Adipocyte (in vitro differentiated cells): ENCODE data around the gene RASGRP4.
"Not testable (repeated sequence)": the region's sequence is repeated elsewhere in the genome, so short reads cannot be mapped to it uniquely, and the experiment has no call there.

Experiments used
- DNase-seq: peaks from one replicate; pipeline ENCODE4 v3.0.0-alpha.2; 2015; ENCODE audit warnings: low read depth
- H3K27me3 ChIP-seq: replicated peaks from 2 replicates; pipeline ENCODE4 v1.7.0; 2013; ENCODE audit warnings: mild to moderate bottlenecking, low read length, moderate library complexity; ENCODE audit not compliant: control insufficient read depth, insufficient read depth
- H3K36me3 ChIP-seq: 2 replicates; pipeline ENCODE4 v1.7.0; 2013; ENCODE audit warnings: low read length, mild to moderate bottlenecking, moderate library complexity; ENCODE audit not compliant: control insufficient read depth, insufficient read depth, severe bottlenecking
- H3K4me1 ChIP-seq: 2 replicates; pipeline ENCODE4 v1.7.0; 2013; ENCODE audit warnings: mild to moderate bottlenecking, low read length, moderate library complexity; ENCODE audit not compliant: control insufficient read depth, insufficient read depth
- H3K4me3 ChIP-seq: 2 replicates; pipeline ENCODE4 v1.7.0; 2013; ENCODE audit warnings: mild to moderate bottlenecking, low read length, moderate library complexity
- H3K9ac ChIP-seq: 2 replicates; pipeline ENCODE4 v1.7.0; 2013; ENCODE audit warnings: mild to moderate bottlenecking, low read length, moderate library complexity
- H3K9me3 ChIP-seq: 2 replicates; pipeline ENCODE4 v1.7.0; 2013; ENCODE audit warnings: mild to moderate bottlenecking, low read length, moderate library complexity; ENCODE audit not compliant: control insufficient read depth

Gene RASGRP4

DNA sequence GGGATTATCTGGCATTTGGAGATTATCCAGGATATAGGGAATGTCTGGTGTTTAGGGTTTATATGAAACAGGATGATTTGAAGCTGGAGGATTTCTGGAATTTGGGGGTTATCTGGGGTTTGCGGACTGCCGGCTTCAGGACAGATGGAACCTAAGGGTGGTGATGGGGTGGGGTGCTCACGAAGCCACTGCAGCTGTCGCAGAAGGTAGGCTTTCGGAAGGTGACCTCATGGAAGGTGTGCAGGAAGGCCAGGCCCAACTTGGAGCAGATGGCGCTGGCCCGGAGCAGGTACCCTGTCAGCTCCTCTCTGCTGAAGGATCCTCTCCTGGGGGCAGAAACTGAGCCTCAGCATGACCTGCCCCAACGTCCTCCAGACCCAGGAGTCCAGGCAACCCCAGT, 13.5 kb downstream of the RASGRP4 start:
- Histone ChIP-seq H3K9me3 (no peaks in the 10 kb centered on the region), H3K4me1 (no peaks in the 10 kb centered on the region), H3K27me3 (peaks cover 18% of the 10 kb centered on the region), H3K4me3 (no peak overlapping the region), H3K36me3 (no peaks in the 10 kb centered on the region), H3K9ac (no peak overlapping the region)
- DNase-seq: no peak

DNA sequence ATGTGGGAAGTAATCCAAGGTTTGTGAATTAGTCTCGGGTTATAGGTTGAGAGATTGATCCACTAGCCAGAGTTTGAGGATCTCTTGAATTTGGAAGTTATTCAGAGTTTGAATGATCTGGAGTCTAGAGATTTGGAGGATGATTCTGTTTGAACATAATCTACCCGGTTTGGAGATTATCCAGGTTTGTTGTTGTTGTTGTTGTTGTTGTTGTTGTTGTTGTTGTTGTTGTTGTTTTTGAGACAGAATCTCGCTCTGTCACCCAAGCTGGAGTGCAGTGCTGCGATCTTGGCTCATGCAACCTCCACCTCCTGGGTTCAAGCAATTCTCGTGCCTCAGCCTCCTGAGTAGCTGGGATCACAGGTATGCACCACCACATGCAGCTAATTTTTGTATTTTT, 14.1 kb downstream of the RASGRP4 start:
- peaks cover 12% of the 10 kb centered on the region for H3K27me3 ChIP-seq
- H3K9ac ChIP-seq, H3K4me3 ChIP-seq, DNase-seq, H3K4me1 ChIP-seq, H3K36me3 ChIP-seq, H3K9me3 ChIP-seq: not testable (repeated sequence)

DNA sequence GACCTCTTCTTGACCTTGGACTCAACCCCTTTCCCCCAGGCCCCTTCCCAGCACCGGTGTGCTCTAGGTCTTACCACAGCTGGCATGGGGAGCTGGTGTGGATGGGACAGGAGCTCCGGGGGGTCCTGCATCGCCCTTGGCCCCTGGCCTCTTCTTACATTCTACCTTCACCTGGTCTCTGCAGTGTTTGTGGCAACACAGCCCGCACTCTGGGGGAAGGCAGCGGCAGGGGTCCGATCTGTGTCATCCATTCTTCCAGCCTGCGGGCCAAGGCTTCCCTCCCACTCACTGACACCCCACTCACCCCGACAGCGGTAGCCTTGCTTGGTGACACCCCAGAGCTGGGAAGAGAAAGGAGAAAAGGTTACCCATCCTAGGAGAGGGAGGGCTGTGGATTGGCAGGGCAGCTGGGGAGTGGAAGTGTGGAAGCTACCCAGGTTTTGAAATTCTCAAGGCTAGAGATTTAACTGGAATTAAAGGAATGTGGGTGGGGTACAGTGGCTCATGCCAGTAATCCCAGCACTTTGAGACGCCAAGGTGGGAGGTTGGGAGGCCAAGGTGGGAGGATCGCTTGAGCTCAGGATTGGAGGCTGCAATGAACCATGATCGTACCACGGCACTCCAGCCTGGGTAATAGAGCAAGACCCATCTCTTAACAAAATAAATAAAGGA, 14.8 kb downstream of the RASGRP4 start:
- DNase-seq: no peak
- Histone ChIP-seq H3K4me1 (no peaks in the 10 kb centered on the region), H3K36me3 (peaks cover 7% of the 10 kb centered on the region), H3K27me3 (peaks cover 7% of the 10 kb centered on the region), H3K9ac (no peak overlapping the region), H3K9me3 (no peaks in the 10 kb centered on the region), H3K4me3 (no peak overlapping the region)

DNA sequence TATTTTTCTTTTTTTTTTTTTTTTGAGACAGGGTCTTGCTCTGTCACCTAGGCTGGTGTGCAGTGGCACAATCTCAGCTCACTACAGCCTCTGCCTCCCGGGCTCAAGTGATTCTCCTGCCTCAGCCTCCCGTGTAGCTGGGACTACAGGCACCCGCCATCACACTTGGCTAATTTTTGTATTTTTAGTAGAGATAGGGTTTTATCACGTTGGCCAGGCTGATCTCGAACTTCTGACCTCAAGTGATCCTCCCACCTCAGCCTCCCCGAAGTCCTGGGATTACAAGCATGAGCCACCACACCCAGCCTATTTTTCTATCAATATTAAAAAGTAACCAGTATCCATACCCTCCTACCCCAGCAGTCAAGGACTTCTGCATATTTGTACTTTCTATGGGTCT, 15.6 kb downstream of the RASGRP4 start:
- H3K27me3 ChIP-seq, H3K9ac ChIP-seq, H3K9me3 ChIP-seq, H3K4me1 ChIP-seq, H3K4me3 ChIP-seq, DNase-seq, H3K36me3 ChIP-seq: not testable (repeated sequence)

DNA sequence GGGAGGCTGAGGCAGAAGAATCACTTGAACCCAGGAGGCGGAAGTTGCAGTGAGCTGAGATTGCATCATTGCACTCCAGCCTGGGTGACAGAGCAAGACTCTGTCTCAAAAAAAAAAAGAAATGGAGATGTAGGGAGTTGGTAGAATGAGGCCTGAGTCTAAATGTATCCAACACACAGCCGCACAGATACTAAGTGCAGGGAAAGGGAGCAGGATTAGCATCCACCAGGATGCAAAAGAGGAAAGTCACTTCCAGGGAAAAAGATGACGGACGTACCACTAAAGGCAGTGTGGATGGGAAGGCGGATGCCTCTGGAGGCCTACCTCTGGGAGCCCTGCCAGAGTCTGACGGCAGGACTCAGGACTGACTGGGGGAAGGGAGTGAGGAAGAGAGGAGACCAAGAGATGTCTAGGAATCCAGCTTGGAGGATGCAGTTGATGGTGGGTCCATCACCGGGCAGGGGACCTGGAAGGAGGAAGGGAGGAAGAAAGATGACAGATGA, 16.3 kb downstream of the RASGRP4 start:
- H3K27me3 ChIP-seq: peaks cover 2% of the 10 kb centered on the region
- H3K36me3 ChIP-seq: peaks cover 7% of the 10 kb centered on the region
- no peak for DNase-seq
- H3K9ac ChIP-seq: no peak overlapping the region
- H3K9me3 ChIP-seq: no peaks in the 10 kb centered on the region
- no peaks in the 10 kb centered on the region for H3K4me1 ChIP-seq
- no peak overlapping the region for H3K4me3 ChIP-seq

DNA sequence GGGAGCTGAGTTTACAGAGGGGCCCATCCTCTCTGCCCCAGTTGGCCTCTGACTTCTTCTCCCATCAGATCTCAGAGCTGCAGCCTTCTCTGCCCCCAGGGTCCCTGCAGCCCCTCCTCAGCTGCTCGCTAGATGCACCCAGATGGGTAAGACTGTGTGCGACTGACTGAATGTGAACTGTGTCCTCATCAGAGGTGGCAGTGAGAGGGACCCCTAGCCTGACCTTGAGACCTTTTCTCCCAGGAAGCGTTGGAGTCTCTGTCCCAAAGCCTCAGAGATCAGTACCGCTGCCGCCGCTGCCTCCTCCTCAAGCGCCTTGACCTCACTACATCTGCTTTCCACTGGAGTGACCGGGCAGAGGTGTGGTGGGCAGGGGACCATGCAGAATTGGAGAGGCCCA, 20.7 kb downstream of the RASGRP4 start:
- Histone ChIP-seq H3K27me3 (peaks cover 7% of the 10 kb centered on the region), H3K4me3 (no peak overlapping the region), H3K4me1 (peaks cover 2% of the 10 kb centered on the region), H3K36me3 (peaks cover 7% of the 10 kb centered on the region), H3K9me3 (no peaks in the 10 kb centered on the region), H3K9ac (no peak overlapping the region)
- DNase-seq: no peak

DNA sequence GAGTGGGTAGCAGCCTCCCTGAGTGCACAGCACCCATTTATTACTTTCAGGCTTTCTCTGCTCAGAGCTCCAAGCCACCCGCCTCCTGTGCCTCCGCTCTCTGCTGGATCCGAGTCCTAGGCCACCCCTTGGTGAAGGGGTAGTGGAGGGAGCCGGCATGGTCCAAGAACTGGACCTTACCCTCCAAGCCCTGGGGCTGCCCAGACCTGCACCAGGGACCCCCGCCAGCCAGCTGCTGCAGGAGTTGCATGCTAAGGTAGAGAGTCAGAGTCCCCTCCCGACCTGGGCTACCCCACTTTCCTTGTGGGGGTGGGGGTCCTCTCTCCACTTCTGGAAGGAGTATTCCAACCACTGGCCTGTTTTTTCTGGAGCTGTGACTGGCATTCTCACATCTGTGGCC, 21.2 kb downstream of the RASGRP4 start:
- Histone ChIP-seq H3K9me3 (no peaks in the 10 kb centered on the region), H3K4me3 (no peak overlapping the region), H3K9ac (no peak overlapping the region), H3K27me3 (peaks cover 9% of the 10 kb centered on the region), H3K36me3 (peaks cover 7% of the 10 kb centered on the region), H3K4me1 (peaks cover 2% of the 10 kb centered on the region)
- no peak for DNase-seq

DNA sequence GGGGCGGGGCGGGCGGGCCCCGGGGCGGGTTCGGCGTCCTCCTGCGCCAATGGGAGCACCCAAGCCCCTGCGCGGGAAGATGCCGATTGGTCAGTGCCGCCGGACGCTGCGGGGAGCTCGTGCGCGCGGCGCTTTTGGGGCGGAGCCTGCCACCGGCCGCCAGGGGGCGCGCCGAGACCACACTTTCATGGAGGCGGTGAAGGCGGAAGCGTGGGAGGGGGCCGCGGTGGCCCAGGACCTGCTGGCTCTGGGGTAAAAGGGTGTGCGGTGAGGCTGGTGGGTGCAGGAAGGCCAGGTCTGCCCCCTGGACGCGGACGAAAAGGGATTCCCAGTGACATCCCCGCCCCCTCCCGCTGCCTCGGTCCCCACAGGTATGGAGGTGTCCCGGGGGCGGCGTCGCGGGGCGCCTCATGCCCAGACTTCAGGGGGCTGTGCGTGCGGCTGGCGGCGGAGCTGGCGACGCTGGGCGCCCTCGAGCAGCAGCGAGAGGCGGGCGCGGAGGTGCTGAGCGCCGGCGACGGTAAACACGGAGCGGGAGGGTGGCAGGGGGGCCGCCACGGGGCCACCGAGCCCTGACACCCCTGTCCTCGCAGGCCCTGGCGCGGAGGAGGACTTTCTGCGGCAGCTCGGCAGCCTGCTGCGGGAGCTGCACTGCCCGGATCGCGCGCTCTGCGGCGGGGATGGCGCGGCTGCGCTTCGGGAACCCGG, 22.9 kb downstream of the RASGRP4 start, which contains the start of gene FAM98C:
Gene FAM98C (plus strand): TSS at position 127 of the 708 bp plus-strand sequence. CDS start 61 bp downstream, at position 188.
- peak within 1 kb of the TSS; percentile 90 for H3K4me3 ChIP-seq
- DNase-seq: peak; percentile 99
- peaks cover 7% of the 10 kb centered on the region for H3K36me3 ChIP-seq
- peak within 1 kb of the TSS; percentile 90 for H3K9ac ChIP-seq
- H3K27me3 ChIP-seq: peaks cover 14% of the 10 kb centered on the region
- peaks cover 2% of the 10 kb centered on the region for H3K4me1 ChIP-seq
- H3K9me3 ChIP-seq: no peaks in the 10 kb centered on the region

DNA sequence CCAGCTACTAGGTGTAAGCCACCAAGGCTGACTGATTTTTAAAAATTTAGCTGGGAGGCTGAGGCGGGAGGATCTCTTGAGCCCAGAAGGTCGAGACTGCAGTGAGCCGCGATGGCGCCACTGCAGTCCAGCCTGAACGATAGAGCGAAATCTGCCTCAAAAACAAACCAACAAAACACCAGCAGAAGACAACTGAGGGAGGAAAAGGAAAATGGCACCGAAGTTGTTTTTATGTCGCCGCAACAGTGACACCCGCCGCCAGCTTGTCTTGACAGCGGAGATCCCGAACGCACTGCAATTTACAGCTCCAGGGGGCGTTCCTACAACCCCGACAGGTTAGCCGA, 23.4 kb downstream of the RASGRP4 start:
- H3K36me3 ChIP-seq: peaks cover 7% of the 10 kb centered on the region
- H3K4me1 ChIP-seq: peaks cover 2% of the 10 kb centered on the region
- H3K27me3 ChIP-seq: peaks cover 14% of the 10 kb centered on the region
- H3K4me3 ChIP-seq: peak overlapping the region; percentile 90
- H3K9me3 ChIP-seq: no peaks in the 10 kb centered on the region
- no peak for DNase-seq
- H3K9ac ChIP-seq: peak overlapping the region; percentile 62

DNA sequence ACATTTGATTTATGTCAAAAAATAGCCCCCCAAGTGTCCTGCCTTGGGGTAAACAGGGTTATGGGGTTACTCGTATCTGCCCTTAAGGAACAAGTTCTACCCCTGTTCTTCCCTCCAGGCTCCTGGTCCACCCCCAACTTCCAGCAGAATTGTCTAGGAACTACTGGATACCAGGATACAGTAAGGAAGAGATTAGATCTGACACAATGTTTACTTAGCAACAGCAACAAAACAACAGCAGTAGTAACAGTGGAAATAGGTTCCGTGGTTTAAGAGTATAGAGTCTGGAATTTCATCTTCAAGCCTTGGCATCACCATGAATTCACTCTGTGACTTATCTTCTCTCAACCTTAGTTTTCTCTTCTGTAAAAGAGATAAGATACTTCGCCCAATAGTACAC, 24.9 kb downstream of the RASGRP4 start:
- Histone ChIP-seq H3K9me3 (no peaks in the 10 kb centered on the region), H3K4me1 (peaks cover 2% of the 10 kb centered on the region), H3K9ac (no peak overlapping the region), H3K4me3 (no peak overlapping the region), H3K27me3 (peaks cover 17% of the 10 kb centered on the region), H3K36me3 (no peaks in the 10 kb centered on the region)
- peak; percentile 8 for DNase-seq

DNA sequence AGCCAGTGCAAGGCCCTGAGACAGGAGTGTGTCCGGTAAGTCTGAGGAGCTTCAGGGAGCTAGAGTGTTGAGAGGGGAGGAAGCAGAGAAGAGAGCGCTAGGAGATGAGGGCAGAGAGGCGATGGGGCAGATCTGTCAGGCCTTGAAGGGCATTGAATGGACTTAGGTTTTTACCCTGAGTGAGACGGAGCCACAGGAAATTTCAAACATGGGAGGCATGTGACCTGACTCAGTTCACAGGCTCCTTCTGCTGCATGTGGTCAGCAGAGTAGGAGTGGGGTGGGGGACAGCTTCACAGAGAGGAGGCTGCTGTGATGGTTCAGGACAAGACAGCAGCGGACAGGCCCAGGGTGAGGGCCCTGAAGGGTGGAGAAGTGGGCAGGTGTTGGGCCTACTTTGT, 25.7 kb downstream of the RASGRP4 start:
- DNase-seq: no peak
- peaks cover 2% of the 10 kb centered on the region for H3K4me1 ChIP-seq
- H3K27me3 ChIP-seq: peaks cover 18% of the 10 kb centered on the region
- H3K36me3 ChIP-seq: no peaks in the 10 kb centered on the region
- no peak overlapping the region for H3K9ac ChIP-seq
- no peak overlapping the region for H3K4me3 ChIP-seq
- H3K9me3 ChIP-seq: no peaks in the 10 kb centered on the region
